Measurements from ENCODE around the gene CD300LD.

CD300LD gene

GRCh38 chr17:74541176-74542111 is 50.6 kb downstream of the CD300LD start:
- no peak overlapping the region for H3K27ac ChIP-seq (ENCODE audit: low read depth, low read length)
- no peaks in the 10 kb centered on the region for H3K27me3 ChIP-seq (ENCODE audit: low read length)

GRCh38 chr17:74539281-74539820 is 52.7 kb downstream of the CD300LD start:
- Histone ChIP-seq H3K36me3 (ENCODE audit: low read length) (no peaks in the 10 kb centered on the region), H3K4me2 (ENCODE audit: low read depth, low read length, poor library complexity, severe bottlenecking) (no peak overlapping the region), H2AFZ (ENCODE audit: low read depth, low read length, severe bottlenecking) (no peak overlapping the region), H3K27ac (ENCODE audit: low read depth, low read length) (no peak overlapping the region), H3K9ac (ENCODE audit: low read length) (no peak overlapping the region), H3K9me3 (ENCODE audit: insufficient read depth, low read length) (no peaks in the 10 kb centered on the region), H3K9me2 (replicated peaks; ENCODE audit: insufficient read depth, low read length) (no peaks in the 10 kb centered on the region), H3K4me3 (ENCODE audit: insufficient read depth, low read length, poor library complexity, severe bottlenecking) (no peak overlapping the region), H4K20me1 (ENCODE audit: low read depth, low read length) (no peaks in the 10 kb centered on the region), H3K79me2 (ENCODE audit: insufficient read depth, low read length) (no peaks in the 10 kb centered on the region), H3K27me3 (ENCODE audit: low read length) (0 out of 2 replicates have a peak, but pooled peaks cover 3% of the 10 kb centered on the region), H3F3A (ENCODE audit: insufficient read depth) (no peaks in the 10 kb centered on the region)
- no peak for TF ChIP-seq EZH2phosphoT487 (conservative IDR thresholded peaks at IDR 0.05; ENCODE audit: low read length)
- TF ChIP-seq CTCF (IDR thresholded peaks at IDR 0.05; ENCODE audit: insufficient read depth, low read length, poor library complexity, severe bottlenecking): no peak

More at GRCh38 chr17:74541176-74542111, 50.6 kb downstream of the CD300LD start:
- H3F3A ChIP-seq (ENCODE audit: insufficient read depth): no peaks in the 10 kb centered on the region
- H3K36me3 ChIP-seq (ENCODE audit: low read length): no peaks in the 10 kb centered on the region
- H4K20me1 ChIP-seq (ENCODE audit: low read depth, low read length): no peaks in the 10 kb centered on the region
- TF ChIP-seq EZH2phosphoT487 (conservative IDR thresholded peaks at IDR 0.05; ENCODE audit: low read length): no peak
- TF ChIP-seq CTCF (IDR thresholded peaks at IDR 0.05; ENCODE audit: insufficient read depth, low read length, poor library complexity, severe bottlenecking): no peak
- H2AFZ ChIP-seq (ENCODE audit: low read depth, low read length, severe bottlenecking): no peak overlapping the region
- no peak overlapping the region for H3K4me2 ChIP-seq (ENCODE audit: low read depth, low read length, poor library complexity, severe bottlenecking)
- H3K9me2 ChIP-seq (replicated peaks; ENCODE audit: insufficient read depth, low read length): no peaks in the 10 kb centered on the region
- H3K9ac ChIP-seq (ENCODE audit: low read length): no peak overlapping the region
- no peaks in the 10 kb centered on the region for H3K79me2 ChIP-seq (ENCODE audit: insufficient read depth, low read length)
- no peak overlapping the region for H3K4me3 ChIP-seq (ENCODE audit: insufficient read depth, low read length, poor library complexity, severe bottlenecking)
- no peaks in the 10 kb centered on the region for H3K9me3 ChIP-seq (ENCODE audit: insufficient read depth, low read length)

GRCh38 chr17:74536890-74537289 is 55.2 kb downstream of the CD300LD start:
- 0 out of 2 replicates have a peak, but pooled peaks cover 3% of the 10 kb centered on the region for H3K27me3 ChIP-seq (ENCODE audit: low read length)
- no peak overlapping the region for H3K27ac ChIP-seq (ENCODE audit: low read depth, low read length)
- H3K9me2 ChIP-seq (replicated peaks; ENCODE audit: insufficient read depth, low read length): no peaks in the 10 kb centered on the region
- H2AFZ ChIP-seq (ENCODE audit: low read depth, low read length, severe bottlenecking): no peak overlapping the region
- no peaks in the 10 kb centered on the region for H3K9me3 ChIP-seq (ENCODE audit: insufficient read depth, low read length)
- H4K20me1 ChIP-seq (ENCODE audit: low read depth, low read length): no peaks in the 10 kb centered on the region
- no peaks in the 10 kb centered on the region for H3K79me2 ChIP-seq (ENCODE audit: insufficient read depth, low read length)
- H3K9ac ChIP-seq (ENCODE audit: low read length): no peak overlapping the region
- H3K4me3 ChIP-seq (ENCODE audit: insufficient read depth, low read length, poor library complexity, severe bottlenecking): no peak overlapping the region
- H3F3A ChIP-seq (ENCODE audit: insufficient read depth): no peaks in the 10 kb centered on the region
- H3K4me2 ChIP-seq (ENCODE audit: low read depth, low read length, poor library complexity, severe bottlenecking): no peak overlapping the region
- H3K36me3 ChIP-seq (ENCODE audit: low read length): no peaks in the 10 kb centered on the region
- TF ChIP-seq EZH2phosphoT487 (conservative IDR thresholded peaks at IDR 0.05; ENCODE audit: low read length) (no peak), CTCF (IDR thresholded peaks at IDR 0.05; ENCODE audit: insufficient read depth, low read length, poor library complexity, severe bottlenecking) (no peak)

Measured in SU-DHL-6 (cell line).